GM12801 (cell line): ENCODE results near the gene RHBDF2.

ENCODE experiments used
- TF ChIP-seq, protein P1 (sequence below): IDR thresholded peaks from one replicate; pipeline ENCODE4 v1.5.1; 2011; ENCODE audit warnings: control low read depth; ENCODE audit not compliant: insufficient read length; ENCODE audit errors: extremely low read depth

The RHBDF2 gene

DNA sequence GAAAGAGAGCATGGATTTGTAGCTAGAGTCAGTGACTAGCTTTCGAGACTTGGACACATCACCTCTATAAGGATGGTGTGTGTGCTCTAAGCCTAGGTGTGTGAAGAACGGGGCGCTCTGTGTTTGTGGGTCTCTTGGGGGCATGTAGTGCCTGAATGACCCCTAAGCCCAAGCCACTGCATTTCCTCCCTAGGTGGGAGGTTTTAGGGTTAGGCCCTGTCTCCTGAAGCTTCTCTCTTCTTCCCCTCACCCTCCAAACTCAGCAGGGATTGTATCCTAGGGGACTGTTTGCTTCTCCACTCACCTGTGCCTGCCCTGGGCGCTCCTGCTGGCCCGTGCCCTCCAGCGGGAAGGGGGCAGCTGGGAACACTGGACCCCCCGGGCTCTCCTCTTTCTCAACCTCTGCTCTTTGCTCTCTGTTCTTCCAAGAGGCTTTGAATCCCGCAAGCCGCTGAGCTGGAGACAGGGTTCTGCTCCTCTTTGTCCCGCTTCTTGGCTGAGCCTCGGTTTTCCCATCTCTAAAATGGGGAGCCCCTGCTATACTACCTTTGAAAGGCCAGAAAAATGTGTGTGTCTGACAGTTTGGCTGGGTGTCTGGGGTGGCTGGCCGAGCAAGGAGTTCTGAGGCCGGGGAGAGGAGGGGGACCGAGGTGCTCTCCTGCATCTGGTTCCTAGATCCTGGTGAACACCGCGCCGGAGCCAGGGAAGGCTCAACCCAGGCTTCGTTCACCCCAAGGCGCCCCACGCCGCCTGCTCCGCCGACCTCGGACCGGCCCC lies 35.5 kb upstream of the RHBDF2 start:
- TF ChIP-seq, protein P1, sequence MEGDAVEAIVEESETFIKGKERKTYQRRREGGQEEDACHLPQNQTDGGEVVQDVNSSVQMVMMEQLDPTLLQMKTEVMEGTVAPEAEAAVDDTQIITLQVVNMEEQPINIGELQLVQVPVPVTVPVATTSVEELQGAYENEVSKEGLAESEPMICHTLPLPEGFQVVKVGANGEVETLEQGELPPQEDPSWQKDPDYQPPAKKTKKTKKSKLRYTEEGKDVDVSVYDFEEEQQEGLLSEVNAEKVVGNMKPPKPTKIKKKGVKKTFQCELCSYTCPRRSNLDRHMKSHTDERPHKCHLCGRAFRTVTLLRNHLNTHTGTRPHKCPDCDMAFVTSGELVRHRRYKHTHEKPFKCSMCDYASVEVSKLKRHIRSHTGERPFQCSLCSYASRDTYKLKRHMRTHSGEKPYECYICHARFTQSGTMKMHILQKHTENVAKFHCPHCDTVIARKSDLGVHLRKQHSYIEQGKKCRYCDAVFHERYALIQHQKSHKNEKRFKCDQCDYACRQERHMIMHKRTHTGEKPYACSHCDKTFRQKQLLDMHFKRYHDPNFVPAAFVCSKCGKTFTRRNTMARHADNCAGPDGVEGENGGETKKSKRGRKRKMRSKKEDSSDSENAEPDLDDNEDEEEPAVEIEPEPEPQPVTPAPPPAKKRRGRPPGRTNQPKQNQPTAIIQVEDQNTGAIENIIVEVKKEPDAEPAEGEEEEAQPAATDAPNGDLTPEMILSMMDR = no peak

DNA sequence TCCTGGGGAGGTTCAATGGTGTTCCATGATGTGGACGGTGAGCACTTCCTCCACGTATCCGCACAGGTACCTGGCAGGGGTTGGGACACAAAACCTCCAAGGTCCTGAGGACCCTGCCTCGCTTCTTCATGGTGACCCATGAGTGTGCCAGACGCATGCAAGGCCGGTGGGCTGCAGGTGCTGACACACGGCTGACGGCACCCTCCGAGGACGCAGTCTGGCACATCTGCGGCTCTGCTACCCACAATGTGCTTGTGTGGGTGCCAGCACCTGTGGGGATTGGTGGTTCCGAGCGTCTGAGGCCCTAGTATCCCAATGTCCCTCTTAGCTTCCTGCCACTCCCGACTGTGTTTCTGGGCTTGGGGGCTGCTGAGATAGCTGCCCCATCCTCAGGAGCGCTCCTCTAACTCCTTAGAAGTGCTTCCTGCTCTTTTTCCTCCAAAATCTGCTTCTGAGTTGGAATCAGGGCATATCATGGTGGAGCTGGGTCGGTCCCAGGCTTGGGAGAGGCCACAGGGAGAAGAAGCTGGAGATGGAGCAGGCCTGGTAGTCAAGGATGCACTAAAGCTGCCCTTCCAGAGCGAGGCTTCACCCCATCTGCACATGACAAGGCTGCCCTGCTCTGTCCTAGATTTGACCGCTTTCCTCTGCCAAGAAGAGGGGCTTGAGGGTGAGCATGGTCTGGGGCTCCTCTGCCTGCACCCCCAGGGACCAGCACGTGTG lies 34.7 kb upstream of the RHBDF2 start:
- TF ChIP-seq, protein P1 = no peak

DNA sequence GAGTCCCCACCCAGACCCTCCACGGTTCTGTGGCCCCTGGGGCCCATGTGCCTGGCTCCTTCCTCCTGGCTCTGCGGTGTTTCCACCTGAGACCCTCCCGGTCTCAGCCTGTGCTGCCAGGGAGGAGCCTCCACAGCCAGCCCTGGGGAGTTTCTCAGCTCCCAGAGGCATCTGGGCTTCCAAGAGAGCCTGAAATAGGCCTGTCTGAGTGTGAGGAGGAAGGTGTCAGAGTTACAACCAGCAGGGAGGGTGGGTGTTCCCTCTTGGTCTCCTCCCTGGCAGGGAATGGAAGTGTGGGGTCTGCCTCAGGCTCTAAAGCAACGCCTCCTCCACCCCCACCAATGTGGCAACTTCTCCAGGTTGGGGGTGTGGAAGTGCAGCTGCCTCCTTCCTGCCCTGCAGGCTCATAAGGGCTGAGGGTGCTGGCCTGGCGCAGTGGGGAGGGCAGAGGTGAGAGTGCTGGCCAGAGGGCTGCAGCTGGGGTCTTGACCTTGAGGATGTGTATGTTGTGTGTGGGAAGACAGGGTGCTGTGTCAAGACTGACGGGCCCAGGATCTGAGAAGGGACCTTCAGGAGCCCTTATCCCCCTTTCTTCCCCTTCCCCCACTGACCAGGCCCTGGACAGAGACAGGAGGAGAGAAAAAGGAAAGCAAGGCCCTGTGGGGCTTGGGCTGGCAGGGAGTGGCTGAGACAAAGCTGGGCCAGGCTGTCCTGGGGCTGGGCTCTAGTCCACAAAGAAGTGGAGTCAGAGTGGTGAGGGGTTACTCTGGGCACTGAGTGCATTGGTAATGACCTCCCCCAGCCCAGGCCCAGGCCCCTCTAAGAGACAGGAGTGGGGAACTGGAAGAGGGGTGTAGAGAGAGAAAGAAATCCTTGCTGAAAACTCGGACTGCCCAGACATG lies 33.9 kb upstream of the RHBDF2 start:
- TF ChIP-seq, protein P1 = no peak

DNA sequence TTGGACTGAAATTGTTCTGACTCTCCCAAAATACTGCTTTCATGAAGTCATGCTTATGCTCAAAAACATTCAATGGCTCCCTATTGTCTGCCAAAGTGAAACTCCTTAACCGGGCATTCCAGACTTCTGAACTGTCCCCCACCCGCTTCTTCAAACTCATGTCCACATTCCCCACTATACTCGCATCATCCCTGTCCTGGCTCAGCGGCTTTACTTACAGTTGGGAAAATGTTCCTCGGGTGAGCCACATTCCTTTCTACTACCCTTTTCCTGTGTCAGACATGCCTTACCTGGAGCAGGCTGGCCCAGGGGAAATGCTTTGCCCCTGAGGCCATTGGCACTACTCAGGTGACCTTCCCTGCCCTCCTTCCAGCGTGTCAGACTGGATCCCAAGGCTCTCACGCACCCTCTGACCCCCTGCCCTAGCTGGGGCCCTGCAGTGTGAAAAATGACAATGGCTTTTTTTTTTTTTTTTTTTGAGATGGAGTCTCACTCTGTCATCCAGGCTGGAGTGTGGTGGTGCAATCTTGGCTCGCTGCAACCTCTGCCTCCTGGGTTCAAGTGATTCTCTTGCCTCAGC lies 30.9 kb upstream of the RHBDF2 start:
- TF ChIP-seq, protein P1 = no peak

DNA sequence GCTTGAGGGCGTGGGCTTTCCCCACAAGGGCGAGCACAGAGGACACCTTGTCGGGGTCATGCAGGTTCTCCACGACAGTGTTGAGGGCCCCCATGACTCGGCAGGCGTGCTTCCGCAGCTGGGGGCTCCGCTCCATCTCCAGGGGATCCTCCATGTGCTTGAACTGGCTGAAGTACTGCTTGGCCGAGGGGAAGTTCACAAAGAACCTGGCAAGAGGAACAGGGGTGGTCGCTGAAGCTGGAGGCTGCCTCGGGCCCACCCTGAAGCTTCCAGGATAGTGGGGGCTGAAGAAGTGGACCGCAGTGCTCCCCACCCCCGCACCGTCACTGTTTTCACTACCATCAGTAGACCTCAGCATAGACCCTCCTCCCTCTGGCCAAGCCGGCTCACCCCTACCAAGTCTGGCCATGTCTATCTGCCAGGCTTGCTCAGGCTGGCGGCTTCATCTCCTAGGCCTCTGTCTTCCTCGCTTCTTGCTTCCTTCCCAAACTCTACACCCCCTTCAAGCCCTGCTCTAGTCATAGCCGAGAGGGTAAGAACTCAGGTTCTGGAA lies 30.3 kb upstream of the RHBDF2 start:
- TF ChIP-seq, protein P1 = no peak

DNA sequence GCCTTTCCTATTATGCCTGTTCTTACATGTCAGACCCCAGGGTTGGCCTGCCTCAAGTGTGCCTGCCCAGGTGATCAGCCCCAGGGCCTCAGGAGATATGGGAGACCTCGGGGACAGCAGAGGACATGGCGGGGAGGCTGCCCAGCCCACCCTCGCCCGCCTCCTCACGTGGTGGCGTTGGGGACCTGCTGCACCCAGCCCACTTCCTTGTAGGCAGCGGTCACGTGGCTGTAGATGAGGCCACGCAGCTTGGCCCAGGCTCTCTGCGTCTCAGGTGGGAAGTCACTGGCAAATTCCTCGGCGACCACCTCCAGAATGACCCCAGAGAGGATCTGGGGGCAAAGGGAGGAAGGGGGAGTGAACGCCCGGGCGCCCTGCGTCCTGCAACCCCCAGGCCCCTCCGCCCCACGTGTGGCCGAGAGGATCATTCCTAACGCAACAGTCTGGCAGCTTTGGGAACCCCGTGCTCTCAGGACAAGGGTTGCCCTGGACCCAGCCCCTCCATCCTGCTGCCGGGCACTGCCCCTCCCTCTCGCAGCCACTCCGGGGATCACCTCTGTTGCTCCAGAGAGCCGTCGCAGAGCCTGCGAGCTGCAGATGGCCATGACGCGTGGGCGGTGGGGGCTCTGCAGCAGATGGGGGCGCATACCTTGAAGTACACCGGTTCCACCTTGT lies 29.7 kb upstream of the RHBDF2 start:
- TF ChIP-seq, protein P1 = no peak
